SK-N-MC (cell line): ENCODE results near the gene MXRA7.

Experiments used
- EZH2 ChIP-seq: fragments of 200-600 bp; sonication (generic); IDR thresholded peaks from one replicate; pipeline ENCODE4 v1.6.1; 2017; ENCODE audit warnings: antibody characterized with exemption
- FOXP2 ChIP-seq: optimal IDR thresholded peaks from 2 replicates; pipeline ENCODE3; 2011; ENCODE audit warnings: mild to moderate bottlenecking, moderate library complexity; ENCODE audit not compliant: insufficient read depth; ENCODE audit errors: extremely low read length, control extremely low read depth
- POLR2AphosphoS5 ChIP-seq: IDR thresholded peaks from 2 replicates; pipeline ENCODE4 v1.6.1; 2012; ENCODE audit warnings: mild to moderate bottlenecking, low read depth, low read length, borderline replicate concordance

- no peak for TF ChIP-seq EZH2
- TF ChIP-seq POLR2AphosphoS5: 0 out of 2 replicates have a peak, but pooled peaks have one; percentile 4
- TF ChIP-seq FOXP2: no peak
Observed at GRCh38 chr17:76736349-76737081, 25.8 kb upstream of the MXRA7 start.
